Body of pancreas (tissue), 4 donors: ENCODE data around the gene SLC23A2.

Experiments used
- CTCF ChIP-seq, 7 experiments: fragments of 450-650 bp in 4 of 7; fragments of 200-600 bp in 3 of 7; sonication (generic) in 3 of 7; IDR thresholded peaks; one replicate each; pipeline ENCODE4 v1.5.1; 2016 to 2019; ENCODE audit warnings: antibody characterized with exemption in 7 of 7
- POLR2A ChIP-seq, 3 donors: fragments of 450-650 bp; IDR thresholded peaks; one replicate each; pipeline ENCODE4 v1.6.1; 2016; ENCODE audit warnings: antibody characterized with exemption in 3 of 3, mild to moderate bottlenecking in 2 of 3

DNA sequence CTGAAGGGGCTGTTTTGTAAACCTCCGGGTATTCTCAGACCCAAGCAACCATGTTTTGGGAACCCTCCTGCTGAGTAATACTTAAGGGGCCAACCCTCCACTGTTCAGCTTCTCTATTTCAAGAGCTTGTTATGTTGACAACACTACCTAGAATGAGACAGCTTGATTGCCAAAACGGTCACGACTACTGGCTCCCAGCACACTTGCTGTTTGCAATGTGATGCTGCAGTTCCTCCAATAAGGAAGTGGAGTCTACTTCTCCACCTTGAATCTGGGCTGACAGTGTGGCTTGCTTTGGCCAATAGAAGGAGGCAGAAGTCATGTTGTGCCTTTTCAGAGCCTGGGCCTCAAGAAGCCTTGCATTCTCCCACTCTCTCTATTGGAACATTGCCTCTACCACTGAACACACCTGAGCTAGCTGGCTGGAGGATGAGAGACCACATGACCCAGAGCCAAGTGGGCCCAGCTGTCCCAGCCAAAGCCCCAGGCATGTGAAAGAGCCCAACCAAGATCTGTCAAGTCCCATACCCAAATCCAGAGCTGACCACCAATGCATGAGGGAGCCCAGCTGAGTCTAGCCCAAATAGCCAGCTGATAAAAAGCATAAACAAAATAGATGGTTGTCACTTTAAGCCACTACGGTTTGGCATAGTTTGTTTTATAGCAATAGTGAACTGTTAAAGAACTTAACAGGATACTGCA, 171.6 kb downstream of the SLC23A2 start:
- TF ChIP-seq CTCF (IDR thresholded peaks at IDR 0.05) (no peak), POLR2A (IDR thresholded peaks at IDR 0.05) (no peak)
